Coronary artery (tissue), 2 donors: ENCODE results near the gene SSBP4.

ENCODE experiments used
- DNase-seq: peaks from one replicate; pipeline ENCODE4 v3.0.0-alpha.2; 2017; ENCODE audit warnings: low spot score
- H3K27ac ChIP-seq, 2 donors: fragments of 200-600 bp; sonication (generic); one replicate each; pipeline ENCODE4 v1.5.1; 2016 to 2019
- H3K4me3 ChIP-seq: fragments of 200-600 bp; sonication (generic); 2 replicates; pipeline ENCODE4 v1.5.1; 2016; ENCODE audit warnings: mild to moderate bottlenecking, moderate library complexity
- CTCF ChIP-seq: fragments of 200-600 bp; sonication (generic); IDR thresholded peaks from one replicate; pipeline ENCODE4 v1.5.1; 2019; ENCODE audit warnings: antibody characterized with exemption

Gene SSBP4

DNA sequence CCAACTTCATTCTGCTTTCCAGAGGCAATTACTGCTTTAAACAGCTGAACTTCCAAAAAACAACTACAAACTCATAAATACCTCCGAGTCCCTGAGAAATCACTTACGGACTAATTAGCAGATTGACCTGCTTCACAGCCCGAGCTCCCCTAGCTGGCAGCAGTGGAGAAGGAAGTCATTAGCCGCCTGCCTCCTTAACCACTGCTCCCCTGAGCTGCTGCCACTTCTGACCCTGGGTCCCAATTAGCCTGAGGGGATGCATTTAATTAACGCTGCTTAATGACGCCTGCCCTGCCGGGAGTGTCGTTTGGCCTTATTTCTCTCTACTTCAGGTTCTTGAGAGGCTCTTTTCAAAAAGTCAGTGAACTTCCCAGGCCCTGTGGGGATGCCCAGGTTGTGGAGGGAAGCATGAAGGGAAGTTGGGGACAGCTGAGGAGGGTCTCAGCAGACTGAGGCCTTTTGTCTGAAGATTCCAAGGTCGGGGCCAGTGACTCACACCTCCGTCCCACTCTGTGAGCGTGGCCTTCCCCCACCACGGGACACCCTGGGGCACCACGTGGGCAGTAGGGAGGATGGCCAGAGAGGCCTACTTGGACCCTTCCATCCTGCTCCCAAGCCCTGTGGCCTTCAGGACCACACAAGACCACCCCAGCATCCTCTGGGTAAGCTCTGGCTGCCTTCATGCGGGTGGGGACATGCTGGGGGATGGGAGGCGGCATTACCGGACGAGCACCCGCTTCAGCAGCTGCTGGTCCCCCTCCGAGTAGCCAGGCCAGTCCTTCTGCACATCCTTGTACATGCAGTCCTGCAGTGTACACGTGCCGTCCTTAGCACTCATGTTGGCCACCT, 38.5 kb downstream of the SSBP4 start:
- peak overlapping the region; percentile 1 to 83 for H3K27ac ChIP-seq
- no peak for TF ChIP-seq CTCF
- no peak overlapping the region for H3K4me3 ChIP-seq
- no peak for DNase-seq

- DNase-seq: no peak
- no peak overlapping the region for H3K4me3 ChIP-seq
- peak overlapping the region; percentile 68 to 98 for H3K27ac ChIP-seq
- no peak for TF ChIP-seq CTCF
Measured at GRCh38 chr19:18460900-18461299, 41.7 kb downstream of the SSBP4 start.

- no peak for DNase-seq
- Histone ChIP-seq H3K27ac (peak overlapping the region; percentile 68 to 98), H3K4me3 (no peak overlapping the region)
- TF ChIP-seq CTCF: no peak
Measured at GRCh38 chr19:18461471-18461870, 42.3 kb downstream of the SSBP4 start.

DNA sequence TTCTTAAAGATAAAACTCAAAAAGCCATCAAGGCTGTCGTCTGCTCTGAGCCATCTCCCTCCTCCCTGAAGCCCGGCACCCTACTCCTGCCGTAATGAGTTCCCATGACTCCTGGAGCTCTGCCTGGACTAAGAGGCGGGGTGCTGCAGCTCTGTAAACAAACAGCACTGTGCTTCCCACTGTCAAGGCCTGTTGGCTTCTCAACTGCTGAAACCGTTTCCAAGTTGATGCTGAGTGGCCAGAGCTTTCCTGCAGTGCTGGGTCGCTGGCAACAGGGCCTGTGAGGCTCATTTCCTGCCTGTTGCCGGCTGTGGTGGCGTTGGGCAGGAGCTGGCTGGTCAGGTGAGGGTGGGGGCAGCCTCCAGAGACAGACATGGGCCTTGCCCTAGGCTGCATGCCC, 45.4 kb downstream of the SSBP4 start:
- H3K27ac ChIP-seq: peak overlapping the region; percentile 88 to 89
- H3K4me3 ChIP-seq: peak overlapping the region; percentile 2
- no peak for TF ChIP-seq CTCF
- peak; percentile 89 for DNase-seq

DNA sequence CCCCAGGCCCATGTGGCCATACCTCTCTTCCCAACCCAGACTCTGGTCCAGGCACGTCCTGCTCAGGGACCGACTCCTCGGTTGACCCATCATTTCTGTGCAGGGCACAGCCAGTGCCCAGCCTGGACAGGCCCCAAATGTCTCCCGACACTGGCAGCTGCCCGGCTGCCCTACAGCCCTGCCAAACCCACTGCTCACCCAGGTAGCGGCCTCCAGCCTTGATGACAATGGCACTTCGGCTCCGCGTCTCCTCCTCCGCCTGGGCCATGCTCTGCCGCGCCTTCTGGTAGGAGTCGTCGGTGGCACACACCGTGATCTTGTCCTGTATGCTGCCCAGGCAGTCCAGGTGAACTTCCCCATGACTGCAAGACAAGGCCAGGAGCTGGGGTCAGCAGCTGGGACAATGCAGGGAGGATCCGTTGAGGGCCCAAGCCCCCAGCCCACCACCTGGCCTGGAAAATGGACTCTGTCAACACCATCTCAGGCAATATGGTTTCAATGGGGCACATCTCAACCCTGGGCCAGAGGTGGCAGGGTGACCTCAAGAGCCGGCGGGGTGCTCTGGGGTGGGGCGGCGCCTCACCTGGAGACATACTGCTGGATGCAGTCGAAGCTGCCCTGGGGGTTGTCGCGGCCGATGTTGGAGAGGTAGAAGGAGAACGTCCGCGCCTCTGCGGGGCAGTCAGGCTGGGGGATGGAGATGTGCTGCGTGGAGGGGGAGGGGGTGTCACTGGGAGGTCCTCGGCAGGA, 46.2 kb downstream of the SSBP4 start:
- Histone ChIP-seq H3K27ac (peak overlapping the region; percentile 88 to 89), H3K4me3 (no peak overlapping the region)
- TF ChIP-seq CTCF: no peak
- no peak for DNase-seq

DNA sequence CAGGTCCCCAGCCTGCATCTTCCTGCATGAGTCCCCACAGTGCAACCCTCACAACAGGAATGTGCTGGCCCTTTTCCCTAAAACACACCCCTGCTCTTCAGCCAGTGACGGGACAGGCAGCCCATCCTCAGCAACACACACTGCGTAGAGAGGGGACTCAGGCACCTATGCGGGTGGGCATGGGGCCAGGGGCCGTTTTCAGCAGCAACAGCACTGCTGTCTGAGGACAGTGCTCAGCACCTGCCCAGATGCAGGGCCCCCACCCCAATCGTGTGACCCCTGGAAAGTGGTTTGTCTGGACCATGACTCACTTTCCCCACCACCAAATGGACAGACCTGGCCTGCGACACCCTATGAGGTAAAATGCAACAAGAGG, 46.8 kb downstream of the SSBP4 start:
- no peak for TF ChIP-seq CTCF
- DNase-seq: no peak
- H3K4me3 ChIP-seq: no peak overlapping the region
- H3K27ac ChIP-seq: peak overlapping the region in 1 of 2 donors; percentile 89

DNA sequence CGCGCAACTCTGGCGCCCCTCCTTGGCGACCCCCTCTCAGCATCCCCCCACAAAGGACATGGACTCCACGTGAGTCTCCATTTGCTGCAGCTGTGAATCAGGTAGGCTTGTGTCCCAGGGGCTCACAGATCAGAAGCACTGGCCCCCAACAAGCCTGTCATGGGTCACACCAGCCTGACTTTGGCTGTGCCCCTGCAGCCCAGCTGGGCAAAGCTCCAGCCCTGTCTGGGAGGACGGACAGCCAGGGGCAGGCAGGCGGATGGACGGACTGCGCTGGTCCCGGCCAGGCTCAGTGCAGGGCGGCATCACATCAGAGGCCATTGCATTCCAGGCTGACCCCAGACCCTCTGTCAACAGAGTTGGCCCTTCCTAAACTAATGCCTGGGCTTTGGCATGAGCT, 47.2 kb downstream of the SSBP4 start:
- no peak for DNase-seq
- H3K27ac ChIP-seq: peak overlapping the region; percentile 7 to 89
- H3K4me3 ChIP-seq: no peak overlapping the region
- no peak for TF ChIP-seq CTCF
